Bronchial epithelial cell (primary cell): Measurements from ENCODE around the gene FNIP1. TPM values are rescaled to one million over a fixed set of nuclear protein-coding genes. Genes with fewer than 3 reads are reported as not detected.

Experiments
- DNase-seq: peaks from one replicate; pipeline ENCODE4 v3.0.0-alpha.2; 2010; ENCODE audit warnings: low read depth
- FAIRE-seq: peaks from 2 replicates; lab custom pipeline; 2011; peaks lifted over from hg19 to GRCh38; lab: Jason Lieb, UNC
- H3K27me3 ChIP-seq: 2 replicates; pipeline ENCODE4 v1.5.1; 2011; ENCODE audit warnings: low read length; ENCODE audit not compliant: control insufficient read depth, insufficient read depth
- H3K36me3 ChIP-seq: 2 replicates; pipeline ENCODE4 v1.5.1; 2011; ENCODE audit warnings: low read length; ENCODE audit not compliant: control insufficient read depth, insufficient read depth
- H3K4me3 ChIP-seq: 2 replicates; pipeline ENCODE4 v1.5.1; 2011; ENCODE audit warnings: mild to moderate bottlenecking, low read depth, low read length, control low read depth
- CTCF ChIP-seq: IDR thresholded peaks from 2 replicates; pipeline ENCODE4 v1.5.1; 2011; ENCODE audit warnings: mild to moderate bottlenecking, moderate library complexity, low read length, control low read depth, inconsistent platforms; ENCODE audit not compliant: insufficient read depth, severe bottlenecking
- total RNA-seq: library from RNA; depleted of rRNA; stranded (reverse); fragments of >200 nt; gene quantifications from 2 replicates; pipeline ENCODE4 v1.2.1, GENCODE V29; 2014

The FNIP1 gene
- total RNA-seq, 1 donor from 2014 or later, result 45.0 TPM

- FAIRE-seq (no peak), DNase-seq (no peak)
- no peak overlapping the region for H3K4me3 ChIP-seq
- H3K36me3 ChIP-seq, result no peaks in the 10 kb centered on the region
- TF ChIP-seq CTCF, result no peak
- H3K27me3 ChIP-seq, result no peaks in the 10 kb centered on the region
Measured at GRCh38 chr5:131810510-131811249, 13.9 kb upstream of the FNIP1 start.

- DNase-seq (peak; percentile 41), FAIRE-seq (no peak)
- H3K27me3 ChIP-seq, result no peaks in the 10 kb centered on the region
- H3K36me3 ChIP-seq, result no peaks in the 10 kb centered on the region
- peak overlapping the region; percentile 98 for H3K4me3 ChIP-seq
- TF ChIP-seq CTCF, result no peak
Measured at GRCh38 chr5:131795879-131796792, 681 bp downstream of the FNIP1 start.

- Histone ChIP-seq H3K36me3 (no peaks in the 10 kb centered on the region), H3K27me3 (no peaks in the 10 kb centered on the region), H3K4me3 (peak overlapping the region; percentile 98)
- TF ChIP-seq CTCF, result no peak
- DNase-seq (no peak), FAIRE-seq (no peak)
Measured at GRCh38 chr5:131795228-131795627, 1.6 kb downstream of the FNIP1 start.

- no peak for TF ChIP-seq CTCF
- no peaks in the 10 kb centered on the region for H3K27me3 ChIP-seq
- DNase-seq, result no peak
- FAIRE-seq, result no peak
- no peaks in the 10 kb centered on the region for H3K36me3 ChIP-seq
- no peak overlapping the region for H3K4me3 ChIP-seq
Measured at GRCh38 chr5:131794586-131794985, 2.2 kb downstream of the FNIP1 start.

- no peak overlapping the region for H3K4me3 ChIP-seq
- H3K36me3 ChIP-seq, result no peaks in the 10 kb centered on the region
- no peak for TF ChIP-seq CTCF
- H3K27me3 ChIP-seq, result no peaks in the 10 kb centered on the region
- FAIRE-seq (no peak), DNase-seq (no peak)
Measured at GRCh38 chr5:131792896-131793295, 3.9 kb downstream of the FNIP1 start.
